Uterus (tissue), 4 donors: ENCODE data around the gene GLRX. TPM values are rescaled to one million over a fixed set of nuclear protein-coding genes. Genes with fewer than 3 reads are reported as not detected.

Source experiments
- DNase-seq, 2 donors: peaks; one replicate each; pipeline ENCODE4 v3.0.0-alpha.2; 2019 to 2020
- H3K27ac ChIP-seq, 2 donors: fragments of 200-600 bp; sonication (generic); 1 replicate in 1 of 2; 2 replicates in 1 of 2; pipeline ENCODE4 v1.5.1; 2016 to 2018
- H3K27me3 ChIP-seq, 2 donors: fragments of 200-600 bp; sonication (generic); one replicate each; pipeline ENCODE4 v1.5.1; 2018 to 2019; ENCODE audit warnings: control low read depth in 1 of 2
- H3K36me3 ChIP-seq, 2 donors: fragments of 200-600 bp; sonication (generic); one replicate each; pipeline ENCODE4 v1.5.1; 2019; ENCODE audit warnings: control low read depth in 1 of 2
- H3K4me1 ChIP-seq, 2 donors: fragments of 200-600 bp; sonication (generic); one replicate each; pipeline ENCODE4 v1.5.1; 2018 to 2019; ENCODE audit warnings: control low read depth in 1 of 2
- H3K4me3 ChIP-seq, 2 donors: fragments of 200-600 bp; sonication (generic); 1 replicate in 1 of 2; 2 replicates in 1 of 2; pipeline ENCODE4 v1.5.1; 2018 to 2019; ENCODE audit warnings: mild to moderate bottlenecking in 1 of 2
- H3K9me3 ChIP-seq, 2 donors: fragments of 200-600 bp; sonication (generic); one replicate each; pipeline ENCODE4 v1.5.1; 2019; ENCODE audit warnings: control low read depth in 1 of 2
- POLR2A ChIP-seq, 2 donors: fragments of 450-650 bp; IDR thresholded peaks; one replicate each; pipeline ENCODE4 v1.6.1; 2016; ENCODE audit warnings: antibody characterized with exemption in 2 of 2, mild to moderate bottlenecking in 1 of 2, moderate library complexity in 1 of 2
- intact Hi-C: fragments of 100-400 bp; cut with DNase I; formaldehyde crosslinking; loops from one replicate; pipeline ENCODE4 v1.15.1; 2023; ENCODE audit warnings: low total_unique reads
- total RNA-seq, 4 donors: library from RNA; depleted of rRNA in 3 of 4; stranded (reverse); fragments of >200 nt in 3 of 4; gene quantifications; one replicate each; pipeline versions ENCODE4 v1.1.0 to v1.2.4, GENCODE V29; 2014 to 2023
- TF ChIP-seq, protein P1 (sequence below), 4 experiments: fragments of 200-600 bp in 2 of 4; fragments of 450-650 bp in 2 of 4; sonication (generic) in 2 of 4; IDR thresholded peaks; one replicate each; pipeline ENCODE4 v1.5.1; 2016 to 2019; ENCODE audit warnings: antibody characterized with exemption in 4 of 4, mild to moderate bottlenecking in 2 of 4, moderate library complexity in 1 of 4
- donor health status: DM: yes; HTN: yes; CAD: no.

GLRX gene
- total RNA-seq, 4 donors from 2014 or later, result 13.0 to 98.8 (median 15.5) TPM

DNA sequence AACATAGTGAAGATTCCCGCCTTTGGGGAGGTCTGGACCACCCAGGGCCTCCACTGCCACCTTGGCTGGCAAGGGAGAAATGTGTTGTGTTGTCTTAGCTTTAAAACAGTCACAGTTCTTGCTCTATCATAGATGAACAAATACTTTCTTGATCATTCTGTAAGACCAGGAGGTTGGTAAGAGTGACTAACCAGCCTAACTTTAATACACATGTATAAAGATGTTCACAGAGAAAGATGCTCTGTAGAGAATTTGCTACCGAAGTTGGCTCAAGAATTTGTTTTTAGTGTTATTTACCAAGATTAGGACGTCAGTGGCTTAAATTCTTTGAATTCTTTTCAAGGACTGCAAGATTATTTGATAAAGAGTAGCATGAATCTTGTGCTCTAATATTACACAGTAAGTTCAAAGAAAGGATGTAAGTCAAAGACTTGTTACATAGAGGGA lies 28.4 kb downstream of the GLRX start:
- Histone ChIP-seq H3K27me3 (no peaks in the 10 kb centered on the region), H3K27ac (no peak overlapping the region), H3K4me3 (no peak overlapping the region), H3K9me3 (no peaks in the 10 kb centered on the region), H3K36me3 (no peaks in the 10 kb centered on the region), H3K4me1 (no peaks in the 10 kb centered on the region)
- DNase-seq, result no peak
- no peak for TF ChIP-seq POLR2A (IDR thresholded peaks at IDR 0.05)
- TF ChIP-seq, protein P1, sequence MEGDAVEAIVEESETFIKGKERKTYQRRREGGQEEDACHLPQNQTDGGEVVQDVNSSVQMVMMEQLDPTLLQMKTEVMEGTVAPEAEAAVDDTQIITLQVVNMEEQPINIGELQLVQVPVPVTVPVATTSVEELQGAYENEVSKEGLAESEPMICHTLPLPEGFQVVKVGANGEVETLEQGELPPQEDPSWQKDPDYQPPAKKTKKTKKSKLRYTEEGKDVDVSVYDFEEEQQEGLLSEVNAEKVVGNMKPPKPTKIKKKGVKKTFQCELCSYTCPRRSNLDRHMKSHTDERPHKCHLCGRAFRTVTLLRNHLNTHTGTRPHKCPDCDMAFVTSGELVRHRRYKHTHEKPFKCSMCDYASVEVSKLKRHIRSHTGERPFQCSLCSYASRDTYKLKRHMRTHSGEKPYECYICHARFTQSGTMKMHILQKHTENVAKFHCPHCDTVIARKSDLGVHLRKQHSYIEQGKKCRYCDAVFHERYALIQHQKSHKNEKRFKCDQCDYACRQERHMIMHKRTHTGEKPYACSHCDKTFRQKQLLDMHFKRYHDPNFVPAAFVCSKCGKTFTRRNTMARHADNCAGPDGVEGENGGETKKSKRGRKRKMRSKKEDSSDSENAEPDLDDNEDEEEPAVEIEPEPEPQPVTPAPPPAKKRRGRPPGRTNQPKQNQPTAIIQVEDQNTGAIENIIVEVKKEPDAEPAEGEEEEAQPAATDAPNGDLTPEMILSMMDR (IDR thresholded peaks at IDR 0.05), result no peak
- intact Hi-C loops, result no loop called here

DNA sequence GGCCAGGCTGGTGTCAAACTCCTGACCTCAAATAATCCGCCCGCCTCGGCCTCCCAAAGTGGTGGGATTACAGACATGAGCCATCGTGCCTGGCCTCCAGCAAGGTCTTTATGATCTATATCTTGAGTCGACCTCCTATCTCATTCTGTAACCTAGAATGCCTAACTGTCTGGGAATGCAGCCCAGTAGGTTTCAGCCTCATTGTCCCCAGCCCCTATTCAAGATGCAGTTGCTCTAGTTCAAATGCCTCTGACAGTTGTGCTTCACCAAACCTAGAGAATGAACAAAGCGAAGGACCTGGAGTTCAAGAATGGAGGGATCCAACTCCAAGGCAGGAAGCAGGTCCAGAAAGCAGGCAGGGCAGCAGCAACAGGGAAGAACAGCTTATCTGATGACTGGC lies 30.8 kb downstream of the GLRX start:
- Histone ChIP-seq H3K4me1 (no peaks in the 10 kb centered on the region), H3K36me3 (no peaks in the 10 kb centered on the region), H3K27ac (no peak overlapping the region), H3K27me3 (no peaks in the 10 kb centered on the region), H3K4me3 (no peak overlapping the region), H3K9me3 (no peaks in the 10 kb centered on the region)
- intact Hi-C loops, result no loop called here
- DNase-seq, result no peak
- TF ChIP-seq, protein P1 (IDR thresholded peaks at IDR 0.05), result no peak
- TF ChIP-seq POLR2A (IDR thresholded peaks at IDR 0.05), result no peak

DNA sequence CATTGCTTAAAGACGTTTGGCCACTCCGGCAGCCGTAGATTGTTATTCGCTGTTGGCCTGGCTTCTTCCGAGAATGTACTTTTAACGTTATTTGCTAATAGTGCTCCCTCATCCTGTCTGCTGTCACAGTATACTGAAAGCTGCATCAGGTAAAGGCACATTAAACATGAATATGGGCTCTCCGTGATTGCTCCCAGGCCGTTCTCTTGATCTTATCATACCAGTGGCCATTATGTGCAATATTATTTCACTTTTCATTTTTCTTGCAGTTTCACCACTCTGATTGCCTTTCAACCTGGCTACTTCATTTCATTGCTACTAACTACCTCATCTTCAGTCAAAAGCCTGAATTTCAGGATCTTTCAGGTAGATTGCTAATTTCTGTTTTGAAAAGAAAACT lies 34.0 kb downstream of the GLRX start:
- DNase-seq, result no peak
- Histone ChIP-seq H3K9me3 (no peaks in the 10 kb centered on the region), H3K4me1 (no peaks in the 10 kb centered on the region), H3K36me3 (no peaks in the 10 kb centered on the region), H3K27me3 (no peaks in the 10 kb centered on the region), H3K4me3 (no peak overlapping the region), H3K27ac (no peak overlapping the region)
- TF ChIP-seq, protein P1 (IDR thresholded peaks at IDR 0.05), result no peak
- TF ChIP-seq POLR2A (IDR thresholded peaks at IDR 0.05), result no peak
- intact Hi-C loops, result no loop called here

DNA sequence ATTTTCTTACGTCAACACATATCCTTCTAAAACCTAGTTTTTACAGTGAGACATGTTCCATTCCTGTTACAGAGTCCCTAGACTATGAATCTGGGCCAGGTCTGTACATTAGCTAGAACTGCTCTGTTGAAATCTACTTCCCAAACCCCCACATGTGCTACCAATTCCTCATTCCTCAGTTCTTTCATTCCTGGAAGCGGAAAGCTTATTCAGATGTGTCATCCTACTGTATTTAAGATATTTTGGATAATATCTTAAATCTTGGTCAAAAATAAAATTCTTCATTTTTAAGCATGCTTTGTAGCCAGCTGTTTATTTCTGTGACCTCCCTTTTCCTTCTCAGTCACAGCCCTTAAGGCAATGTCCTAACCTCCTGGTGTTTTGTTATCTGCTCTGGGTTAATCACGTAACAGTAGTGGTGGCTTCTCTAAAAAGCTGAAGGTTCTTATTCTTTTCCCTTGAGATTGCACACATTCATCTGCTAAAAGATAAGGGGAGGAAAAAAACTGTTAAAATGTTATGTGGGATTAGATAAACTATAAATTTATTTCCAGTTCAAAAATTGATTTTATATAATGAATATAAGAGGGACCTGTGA lies 35.6 kb downstream of the GLRX start:
- DNase-seq, result no peak
- no peaks in the 10 kb centered on the region for H3K36me3 ChIP-seq
- TF ChIP-seq, protein P1 (IDR thresholded peaks at IDR 0.05), result no peak
- no peak for TF ChIP-seq POLR2A (IDR thresholded peaks at IDR 0.05)
- no peak overlapping the region for H3K27ac ChIP-seq
- intact Hi-C loops, result no loop called here
- no peaks in the 10 kb centered on the region for H3K27me3 ChIP-seq
- no peak overlapping the region for H3K4me3 ChIP-seq
- H3K9me3 ChIP-seq, result no peaks in the 10 kb centered on the region
- no peaks in the 10 kb centered on the region for H3K4me1 ChIP-seq

DNA sequence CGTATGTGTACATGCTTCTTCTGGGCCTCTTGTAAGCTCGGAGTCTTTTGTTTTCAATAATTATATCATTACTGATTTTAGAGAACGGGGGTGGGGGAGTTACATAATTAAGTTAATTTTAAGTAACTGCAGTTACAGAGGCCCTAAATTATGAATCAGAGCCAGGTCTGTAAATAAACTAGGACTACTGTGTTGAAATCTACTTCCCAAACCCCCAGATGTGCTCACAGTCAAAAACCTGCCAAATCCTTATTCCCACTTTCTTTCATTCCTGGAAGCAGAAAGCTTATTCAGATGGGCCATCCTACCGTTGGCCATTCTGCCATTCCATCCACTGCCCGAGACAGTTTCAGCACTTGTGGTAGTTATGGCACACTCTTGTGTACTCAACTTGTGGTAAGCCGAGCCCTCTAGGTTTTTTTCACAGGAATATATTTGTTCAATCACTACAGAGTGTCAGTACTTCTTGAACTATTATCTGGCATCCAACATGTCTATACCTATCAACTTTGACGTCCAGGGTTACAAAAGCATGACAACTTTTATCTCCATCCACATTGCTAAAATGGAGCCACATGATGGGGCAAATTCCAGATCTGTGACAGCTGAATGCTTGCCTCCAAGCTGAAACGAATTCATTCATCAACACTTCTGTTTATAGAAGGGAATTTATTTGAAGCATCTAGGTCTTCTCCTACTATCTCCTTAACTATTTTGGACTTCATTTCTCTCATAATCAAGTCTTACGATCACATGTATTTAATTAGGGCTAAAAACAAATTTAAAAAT lies 37.8 kb downstream of the GLRX start:
- Histone ChIP-seq H3K9me3 (no peaks in the 10 kb centered on the region), H3K4me1 (no peaks in the 10 kb centered on the region), H3K27ac (no peak overlapping the region), H3K27me3 (no peaks in the 10 kb centered on the region), H3K4me3 (no peak overlapping the region), H3K36me3 (no peaks in the 10 kb centered on the region)
- no peak for TF ChIP-seq POLR2A (IDR thresholded peaks at IDR 0.05)
- TF ChIP-seq, protein P1 (IDR thresholded peaks at IDR 0.05), result no peak
- intact Hi-C loops, result loop anchor here (5.0 kb wide), 1 partner anchor 63 kb away; no protein-coding TSS in a partner anchor
- no peak for DNase-seq
